KMS-11 (cell line): ENCODE measurements around the gene NCEH1.

Source experiments
- H2AFZ ChIP-seq: fragments of 200-600 bp; sonication (generic); 2 replicates; pipeline ENCODE4 v1.6.1; 2016; ENCODE audit warnings: antibody characterized with exemption, mixed run types, low read depth
- H3K27ac ChIP-seq: fragments of 200-600 bp; sonication (generic); 2 replicates; pipeline ENCODE4 v1.6.1; 2016; ENCODE audit warnings: mild to moderate bottlenecking, mixed run types
- H3K27me3 ChIP-seq: fragments of 200-600 bp; sonication (generic); 2 replicates; pipeline ENCODE4 v1.6.1; 2017; ENCODE audit warnings: mild to moderate bottlenecking, low read depth, mixed run types, moderate library complexity; ENCODE audit not compliant: insufficient read depth
- H3K36me3 ChIP-seq: fragments of 200-600 bp; sonication (generic); 2 replicates; pipeline ENCODE4 v1.6.1; 2017; ENCODE audit warnings: mild to moderate bottlenecking, mixed run types; ENCODE audit not compliant: insufficient read depth
- H3K4me1 ChIP-seq: fragments of 200-600 bp; sonication (generic); 2 replicates; pipeline ENCODE4 v1.6.1; 2016; ENCODE audit warnings: mild to moderate bottlenecking, low read depth, mixed run types; ENCODE audit not compliant: poor library complexity, severe bottlenecking
- H3K4me2 ChIP-seq: fragments of 200-600 bp; sonication (generic); 2 replicates; pipeline ENCODE4 v1.7.0; 2016; ENCODE audit warnings: mild to moderate bottlenecking, mixed run types
- H3K4me3 ChIP-seq: fragments of 200-600 bp; sonication (generic); IDR thresholded peaks from 2 replicates; pipeline ENCODE4 v1.6.1; 2017; ENCODE audit warnings: low read depth, low read length, mixed read lengths; ENCODE audit not compliant: insufficient read depth
- H3K79me2 ChIP-seq: fragments of 200-600 bp; sonication (generic); 2 replicates; pipeline ENCODE4 v1.6.1; 2016; ENCODE audit warnings: low read depth, mixed run types; ENCODE audit not compliant: insufficient read depth
- H3K9ac ChIP-seq: fragments of 200-600 bp; sonication (generic); 2 replicates; pipeline ENCODE4 v1.6.1; 2016; ENCODE audit warnings: mild to moderate bottlenecking, mixed run types
- H4K20me1 ChIP-seq: fragments of 200-600 bp; sonication (generic); 2 replicates; pipeline ENCODE4 v1.6.1; 2016; ENCODE audit warnings: mild to moderate bottlenecking, mixed run types; ENCODE audit not compliant: insufficient read depth
- CTCF ChIP-seq: fragments of 200-600 bp; sonication (generic); conservative IDR thresholded peaks from 2 replicates; pipeline ENCODE4 v1.6.1; 2017; ENCODE audit warnings: low read depth, mild to moderate bottlenecking, antibody characterized with exemption, low read length, moderate library complexity, mixed read lengths

The NCEH1 gene

GRCh38 chr3:172641291-172641690 is 69.6 kb downstream of the NCEH1 start:
- TF ChIP-seq CTCF: no peak

GRCh38 chr3:172640751-172641150 is 70.1 kb downstream of the NCEH1 start:
- no peaks in the 10 kb centered on the region for H3K27me3 ChIP-seq
- H3K27ac ChIP-seq: no peak overlapping the region
- H3K4me1 ChIP-seq: no peaks in the 10 kb centered on the region
- H3K4me3 ChIP-seq: no peak overlapping the region
- no peak overlapping the region for H3K9ac ChIP-seq
- TF ChIP-seq CTCF: no peak
- no peaks in the 10 kb centered on the region for H3K36me3 ChIP-seq
- H3K4me2 ChIP-seq: no peak overlapping the region
- H2AFZ ChIP-seq: no peak overlapping the region
- no peaks in the 10 kb centered on the region for H4K20me1 ChIP-seq
- H3K79me2 ChIP-seq: no peaks in the 10 kb centered on the region

More at GRCh38 chr3:172641291-172641690, 69.6 kb downstream of the NCEH1 start:
- Histone ChIP-seq H4K20me1 (no peaks in the 10 kb centered on the region), H3K4me2 (no peak overlapping the region), H3K4me3 (no peak overlapping the region), H2AFZ (no peak overlapping the region), H3K27ac (no peak overlapping the region), H3K9ac (no peak overlapping the region), H3K27me3 (no peaks in the 10 kb centered on the region), H3K4me1 (no peaks in the 10 kb centered on the region), H3K79me2 (no peaks in the 10 kb centered on the region), H3K36me3 (no peaks in the 10 kb centered on the region)

- H3K4me3 ChIP-seq: no peak overlapping the region
- H3K27me3 ChIP-seq: no peaks in the 10 kb centered on the region
- TF ChIP-seq CTCF: no peak
- H3K4me2 ChIP-seq: no peak overlapping the region
- no peaks in the 10 kb centered on the region for H3K36me3 ChIP-seq
- no peaks in the 10 kb centered on the region for H3K79me2 ChIP-seq
- H4K20me1 ChIP-seq: no peaks in the 10 kb centered on the region
- H3K27ac ChIP-seq: no peak overlapping the region
- H2AFZ ChIP-seq: no peak overlapping the region
- no peak overlapping the region for H3K9ac ChIP-seq
- no peaks in the 10 kb centered on the region for H3K4me1 ChIP-seq
Measured at GRCh38 chr3:172635588-172635987, 75.3 kb downstream of the NCEH1 start.

- Histone ChIP-seq H3K27ac (no peak overlapping the region), H3K79me2 (no peaks in the 10 kb centered on the region), H4K20me1 (no peaks in the 10 kb centered on the region), H3K36me3 (no peaks in the 10 kb centered on the region), H3K27me3 (no peaks in the 10 kb centered on the region), H3K9ac (no peak overlapping the region), H2AFZ (no peak overlapping the region), H3K4me1 (no peaks in the 10 kb centered on the region), H3K4me3 (no peak overlapping the region), H3K4me2 (no peak overlapping the region)
- TF ChIP-seq CTCF: no peak
Measured at GRCh38 chr3:172634948-172635347, 75.9 kb downstream of the NCEH1 start.
